Astrocyte (in vitro differentiated cells and primary cell): ENCODE measurements around the gene METTL9.

Experiments
- EZH2 ChIP-seq: IDR thresholded peaks from 2 replicates; pipeline ENCODE4 v1.6.1; 2012; ENCODE audit warnings: mild to moderate bottlenecking, low read length, inconsistent platforms; ENCODE audit not compliant: insufficient read depth
- TF ChIP-seq, protein P1 (sequence below): IDR thresholded peaks from 2 replicates; pipeline ENCODE4 v1.5.1; 2011; ENCODE audit warnings: low read depth, mild to moderate bottlenecking, inconsistent platforms, low read length, moderate library complexity; ENCODE audit not compliant: insufficient read depth

GRCh38 chr16:21703589-21704174 lies 104.3 kb downstream of the METTL9 start:
- TF ChIP-seq EZH2 = no peak
- TF ChIP-seq, protein P1, sequence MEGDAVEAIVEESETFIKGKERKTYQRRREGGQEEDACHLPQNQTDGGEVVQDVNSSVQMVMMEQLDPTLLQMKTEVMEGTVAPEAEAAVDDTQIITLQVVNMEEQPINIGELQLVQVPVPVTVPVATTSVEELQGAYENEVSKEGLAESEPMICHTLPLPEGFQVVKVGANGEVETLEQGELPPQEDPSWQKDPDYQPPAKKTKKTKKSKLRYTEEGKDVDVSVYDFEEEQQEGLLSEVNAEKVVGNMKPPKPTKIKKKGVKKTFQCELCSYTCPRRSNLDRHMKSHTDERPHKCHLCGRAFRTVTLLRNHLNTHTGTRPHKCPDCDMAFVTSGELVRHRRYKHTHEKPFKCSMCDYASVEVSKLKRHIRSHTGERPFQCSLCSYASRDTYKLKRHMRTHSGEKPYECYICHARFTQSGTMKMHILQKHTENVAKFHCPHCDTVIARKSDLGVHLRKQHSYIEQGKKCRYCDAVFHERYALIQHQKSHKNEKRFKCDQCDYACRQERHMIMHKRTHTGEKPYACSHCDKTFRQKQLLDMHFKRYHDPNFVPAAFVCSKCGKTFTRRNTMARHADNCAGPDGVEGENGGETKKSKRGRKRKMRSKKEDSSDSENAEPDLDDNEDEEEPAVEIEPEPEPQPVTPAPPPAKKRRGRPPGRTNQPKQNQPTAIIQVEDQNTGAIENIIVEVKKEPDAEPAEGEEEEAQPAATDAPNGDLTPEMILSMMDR = no peak
